Stomach smooth muscle (tissue), 2 donors: ENCODE results near the gene GNAZ.

Experiments
- H3K27ac ChIP-seq: one replicate; pipeline ENCODE4 v1.7.0; 2013; ENCODE audit warnings: mild to moderate bottlenecking, low read length, inconsistent platforms
- H3K27me3 ChIP-seq, 2 donors: one replicate each; pipeline ENCODE4 v1.7.0; 2013; ENCODE audit warnings: low read length in 2 of 2; ENCODE audit not compliant: insufficient read depth in 2 of 2, control insufficient read depth in 1 of 2
- H3K36me3 ChIP-seq, 2 donors: one replicate each; pipeline ENCODE4 v1.7.0; 2013; ENCODE audit warnings: low read length in 2 of 2; ENCODE audit not compliant: control insufficient read depth in 2 of 2, insufficient read depth in 2 of 2
- H3K4me1 ChIP-seq: one replicate; pipeline ENCODE4 v1.7.0; 2013; ENCODE audit warnings: low read length; ENCODE audit not compliant: control insufficient read depth, insufficient read depth
- H3K4me3 ChIP-seq, 2 donors: one replicate each; pipeline ENCODE4 v1.7.0; 2013; ENCODE audit warnings: low read length in 2 of 2
- H3K9ac ChIP-seq, 2 donors: one replicate each; pipeline ENCODE4 v1.7.0; 2013; ENCODE audit warnings: low read length in 2 of 2, mild to moderate bottlenecking in 1 of 2
- H3K9me3 ChIP-seq, 2 donors: one replicate each; pipeline ENCODE4 v1.7.0; 2013; ENCODE audit warnings: low read length in 2 of 2; ENCODE audit not compliant: control insufficient read depth in 2 of 2
- donor health status: healthy.
- donor health status: Pancreatic carcinoma.

Gene GNAZ

GRCh38 chr22:23163665-23164064 is 93.3 kb downstream of the GNAZ start:
- H3K27ac ChIP-seq, result peak overlapping the region; percentile 24
- H3K4me1 ChIP-seq, result peaks cover 13% of the 10 kb centered on the region
- no peaks in the 10 kb centered on the region for H3K9me3 ChIP-seq
- H3K9ac ChIP-seq, result no peak overlapping the region
- H3K27me3 ChIP-seq, result no peaks in the 10 kb centered on the region
- H3K36me3 ChIP-seq, result peaks cover 0 to 5% of the 10 kb centered on the region in 2 donors
- H3K4me3 ChIP-seq, result no peak overlapping the region

- Histone ChIP-seq H3K9ac (no peak overlapping the region), H3K36me3 (peaks cover 0 to 5% of the 10 kb centered on the region in 2 donors), H3K27me3 (no peaks in the 10 kb centered on the region), H3K27ac (peak overlapping the region; percentile 24), H3K4me3 (no peak overlapping the region), H3K9me3 (no peaks in the 10 kb centered on the region), H3K4me1 (peaks cover 13% of the 10 kb centered on the region)
These were observed 93.8 kb downstream of the GNAZ start for GRCh38 chr22:23164091-23164490.

- Histone ChIP-seq H3K4me1 (peaks cover 13% of the 10 kb centered on the region), H3K9ac (no peak overlapping the region), H3K4me3 (no peak overlapping the region), H3K27me3 (no peaks in the 10 kb centered on the region), H3K9me3 (no peaks in the 10 kb centered on the region), H3K27ac (no peak overlapping the region), H3K36me3 (peaks cover 0 to under 1% of the 10 kb centered on the region in 2 donors)
These were observed 95.9 kb downstream of the GNAZ start for GRCh38 chr22:23166042-23166831.

- Histone ChIP-seq H3K36me3 (no peaks in the 10 kb centered on the region), H3K27me3 (no peaks in the 10 kb centered on the region), H3K9me3 (no peaks in the 10 kb centered on the region), H3K27ac (no peak overlapping the region), H3K4me3 (no peak overlapping the region), H3K4me1 (peaks cover 13% of the 10 kb centered on the region), H3K9ac (no peak overlapping the region)
These were observed 96.7 kb downstream of the GNAZ start for GRCh38 chr22:23166841-23167616.

GRCh38 chr22:23168391-23169042 is 98.2 kb downstream of the GNAZ start:
- H3K4me1 ChIP-seq, result peaks cover 8% of the 10 kb centered on the region
- no peak overlapping the region for H3K9ac ChIP-seq
- no peaks in the 10 kb centered on the region for H3K27me3 ChIP-seq
- no peak overlapping the region for H3K4me3 ChIP-seq
- no peaks in the 10 kb centered on the region for H3K9me3 ChIP-seq
- H3K27ac ChIP-seq, result no peak overlapping the region
- no peaks in the 10 kb centered on the region for H3K36me3 ChIP-seq

- H3K36me3 ChIP-seq, result no peaks in the 10 kb centered on the region
- no peaks in the 10 kb centered on the region for H3K9me3 ChIP-seq
- no peak overlapping the region for H3K4me3 ChIP-seq
- no peak overlapping the region for H3K27ac ChIP-seq
- peaks cover 5% of the 10 kb centered on the region for H3K4me1 ChIP-seq
- H3K27me3 ChIP-seq, result no peaks in the 10 kb centered on the region
- H3K9ac ChIP-seq, result no peak overlapping the region
These were observed 98.7 kb downstream of the GNAZ start for GRCh38 chr22:23169043-23169406.
